ENCODE data around the gene LRP1.

Gene LRP1

DNA sequence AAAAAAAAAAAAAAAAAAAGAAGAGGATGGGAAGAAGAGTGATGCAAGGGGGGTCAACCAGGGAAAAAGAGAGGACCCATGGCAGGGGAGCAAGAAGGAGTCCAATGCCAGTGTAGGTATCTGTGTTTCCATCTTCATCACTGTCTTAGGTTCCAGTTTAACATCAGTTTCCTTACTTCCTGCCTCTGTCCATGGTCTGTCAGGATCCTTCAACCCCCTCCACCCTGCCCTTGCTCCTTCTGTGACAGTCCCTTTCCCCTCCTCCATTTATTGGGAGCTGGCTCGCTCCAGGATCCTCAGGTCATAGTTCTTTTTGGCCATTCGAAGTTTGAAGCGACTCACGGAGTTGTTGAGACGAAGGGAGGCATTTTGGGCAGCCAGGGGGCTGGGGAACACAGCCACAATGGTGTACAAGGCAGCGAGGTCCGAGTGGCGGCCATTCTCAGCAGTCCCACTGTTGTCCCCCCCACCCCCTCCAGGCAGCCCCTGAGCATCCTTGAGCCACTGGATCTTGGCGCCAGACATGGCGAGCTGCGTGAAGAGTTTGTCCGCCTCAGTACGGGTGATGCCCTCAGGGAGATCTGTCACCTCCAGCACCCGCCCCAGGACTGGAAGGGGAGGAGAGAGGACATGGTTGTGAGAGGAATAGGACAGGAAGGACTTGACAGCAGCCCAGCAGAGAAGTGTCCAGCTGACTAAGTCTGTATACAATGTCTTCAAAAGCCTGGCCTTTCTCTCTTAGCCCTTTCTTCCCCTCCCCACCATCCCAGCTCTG, 126.4 kb downstream of the LRP1 start:
- DNase-seq (ENCODE audit: low read depth), result no peak

GRCh38 chr12:57255916-57256315, 127.6 kb downstream of the LRP1 start:
- no peak for DNase-seq (ENCODE audit: low read depth)

DNA sequence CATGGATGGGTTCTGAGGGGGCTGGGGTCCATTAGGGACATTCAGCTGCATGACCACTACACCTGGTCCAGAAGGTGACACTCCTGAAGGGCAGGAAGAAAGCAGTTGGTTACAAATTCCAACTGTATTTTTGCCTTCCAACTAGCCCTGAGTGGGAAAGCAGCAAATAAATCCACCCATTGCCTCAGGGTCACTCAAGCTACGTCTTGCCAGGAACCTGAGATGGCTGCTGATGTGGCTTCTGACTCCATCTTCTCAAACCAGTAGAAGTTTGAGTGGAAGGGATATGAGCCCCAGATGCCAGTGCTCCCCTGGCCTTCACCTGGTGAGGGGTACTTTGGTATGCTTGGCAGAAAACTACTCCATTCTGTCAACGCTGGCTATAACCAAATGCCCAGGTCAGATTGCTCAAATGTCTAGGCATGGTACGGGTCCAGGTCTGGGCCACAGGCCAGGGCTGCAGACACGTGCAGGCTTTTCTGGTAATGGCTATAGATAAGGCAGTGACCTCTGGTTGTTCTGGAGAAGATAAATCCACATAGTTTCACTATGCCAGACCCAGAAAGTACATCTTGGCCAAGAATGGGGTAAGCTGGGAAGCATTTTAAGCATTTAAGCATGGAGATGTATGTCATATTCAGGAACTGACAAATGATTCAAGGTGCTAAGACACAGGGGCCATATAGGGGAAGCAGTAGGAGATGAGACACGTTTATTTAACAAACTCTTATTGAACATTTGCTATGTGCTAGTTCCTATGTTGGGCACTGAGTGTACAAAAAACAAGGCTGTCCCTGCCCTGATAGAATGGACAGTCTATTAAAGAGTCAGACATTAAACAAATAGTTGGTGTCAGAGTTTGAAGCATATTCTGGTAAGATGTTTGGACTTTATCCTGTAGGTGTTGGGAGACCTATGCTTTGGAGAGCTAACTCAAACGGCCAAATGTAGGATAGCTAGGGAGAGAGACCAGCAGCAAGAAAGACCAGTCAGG, 131.0 kb downstream of the LRP1 start:
- no peak for DNase-seq (ENCODE audit: low read depth)

GRCh38 chr12:57260366-57260765, 132.1 kb downstream of the LRP1 start:
- no peak for DNase-seq (ENCODE audit: low read depth)

DNA sequence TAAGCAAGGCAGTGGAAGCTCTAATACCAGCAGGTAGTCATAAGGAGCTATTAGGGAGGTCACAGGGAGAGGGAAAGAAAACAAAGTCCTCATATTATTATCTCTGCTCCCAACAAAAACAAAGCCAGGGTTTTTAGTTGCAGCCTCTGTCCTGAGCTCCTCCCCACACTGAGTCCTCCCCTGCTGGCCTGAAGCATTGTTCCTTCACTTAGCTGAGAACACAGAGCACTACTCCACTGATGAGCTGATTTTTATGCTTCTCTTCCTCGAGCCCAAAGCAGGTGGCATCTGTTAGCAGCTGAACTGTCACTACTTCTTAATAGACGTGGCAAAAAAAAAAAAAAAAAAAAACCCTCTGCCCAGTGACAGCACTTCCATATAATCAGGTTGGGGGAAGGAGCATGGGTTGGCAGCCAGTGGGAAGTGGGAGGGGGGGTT, 133.2 kb downstream of the LRP1 start:
- no peak for DNase-seq (ENCODE audit: low read depth)

DNA sequence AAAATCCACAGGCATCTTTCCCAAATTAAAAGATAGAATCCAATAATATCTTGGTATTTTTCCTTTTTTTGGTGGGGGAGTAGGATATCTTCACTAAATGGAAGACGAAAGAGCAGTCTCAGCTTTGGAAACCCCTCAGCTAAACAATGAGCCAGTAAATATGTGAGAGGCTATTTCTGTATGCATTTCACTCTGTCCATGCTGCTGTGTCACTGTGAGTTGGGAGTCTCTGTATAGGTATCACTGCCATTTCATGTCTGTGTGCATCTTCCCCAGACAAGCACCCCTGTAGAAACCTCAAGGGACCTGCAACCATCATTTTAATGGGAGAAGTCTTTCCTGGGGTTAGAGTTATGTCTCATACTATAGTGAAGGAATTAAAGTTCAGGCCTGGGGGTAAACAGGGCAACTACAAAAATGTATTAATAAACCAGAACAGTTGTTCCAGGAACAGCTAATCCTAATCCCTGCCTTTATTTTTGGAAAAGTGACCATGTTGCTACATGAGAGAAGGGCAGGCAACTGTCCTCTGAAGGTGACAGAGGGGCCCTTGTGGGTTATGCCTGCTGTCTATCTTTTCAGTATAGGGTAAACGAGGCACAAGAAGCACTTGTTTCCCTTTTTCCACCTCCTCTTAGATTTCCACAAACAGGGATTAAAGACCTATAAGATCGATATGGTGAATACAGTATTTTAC, 134.0 kb downstream of the LRP1 start:
- no peak for DNase-seq (ENCODE audit: low read depth)

Measured in GM04504 (cell line).